ENCODE results near the gene ZNF578.
"Not testable (repeated sequence)": the region's sequence is repeated elsewhere in the genome, so short reads cannot be mapped to it uniquely, and the experiment has no call there.

GRCh38 chr19:52542541-52542940, 89.2 kb downstream of the ZNF578 start:
- not testable (repeated sequence) for TF ChIP-seq CTCF (IDR thresholded peaks at IDR 0.05; ENCODE audit: low read length); EZH2 (optimal IDR thresholded peaks at IDR 0.05; ENCODE audit: low read depth, low read length)

All from MM.1S (cell line).